Measurements from ENCODE around the gene OVCH2.
"Not testable (repeated sequence)": the region's sequence is repeated elsewhere in the genome, so short reads cannot be mapped to it uniquely, and the experiment has no call there.

Gene OVCH2, protein sequence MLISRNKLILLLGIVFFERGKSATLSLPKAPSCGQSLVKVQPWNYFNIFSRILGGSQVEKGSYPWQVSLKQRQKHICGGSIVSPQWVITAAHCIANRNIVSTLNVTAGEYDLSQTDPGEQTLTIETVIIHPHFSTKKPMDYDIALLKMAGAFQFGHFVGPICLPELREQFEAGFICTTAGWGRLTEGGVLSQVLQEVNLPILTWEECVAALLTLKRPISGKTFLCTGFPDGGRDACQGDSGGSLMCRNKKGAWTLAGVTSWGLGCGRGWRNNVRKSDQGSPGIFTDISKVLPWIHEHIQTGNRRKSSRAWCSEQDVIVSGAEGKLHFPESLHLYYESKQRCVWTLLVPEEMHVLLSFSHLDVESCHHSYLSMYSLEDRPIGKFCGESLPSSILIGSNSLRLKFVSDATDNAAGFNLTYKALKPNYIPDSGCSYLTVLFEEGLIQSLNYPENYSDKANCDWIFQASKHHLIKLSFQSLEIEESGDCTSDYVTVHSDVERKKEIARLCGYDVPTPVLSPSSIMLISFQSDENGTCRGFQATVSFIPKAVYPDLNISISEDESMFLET

DNA sequence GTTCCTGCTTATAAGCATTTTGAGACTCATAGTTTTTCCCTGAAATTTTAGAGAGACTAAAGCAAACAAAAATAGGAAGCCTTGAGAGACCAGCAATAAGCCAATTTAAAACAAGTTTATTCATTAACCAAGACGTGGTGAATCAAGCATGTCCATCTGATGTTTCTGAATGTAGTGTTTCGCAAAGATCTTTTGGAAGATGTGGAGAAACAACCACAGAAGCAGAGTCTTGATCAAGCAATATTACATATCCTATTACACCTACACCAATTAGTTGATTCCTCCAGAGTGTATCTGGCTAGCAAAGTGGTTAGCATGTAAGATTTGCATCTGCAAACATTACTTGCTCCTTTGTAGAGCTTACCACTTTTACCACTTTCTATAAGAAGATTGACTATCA is at the start of gene OVCH2:
TSS of gene OVCH2 (minus strand) at position 101 of the 400 bp plus-strand sequence. CDS start at position 18, 83 bp downstream.
- TF ChIP-seq, protein P1, sequence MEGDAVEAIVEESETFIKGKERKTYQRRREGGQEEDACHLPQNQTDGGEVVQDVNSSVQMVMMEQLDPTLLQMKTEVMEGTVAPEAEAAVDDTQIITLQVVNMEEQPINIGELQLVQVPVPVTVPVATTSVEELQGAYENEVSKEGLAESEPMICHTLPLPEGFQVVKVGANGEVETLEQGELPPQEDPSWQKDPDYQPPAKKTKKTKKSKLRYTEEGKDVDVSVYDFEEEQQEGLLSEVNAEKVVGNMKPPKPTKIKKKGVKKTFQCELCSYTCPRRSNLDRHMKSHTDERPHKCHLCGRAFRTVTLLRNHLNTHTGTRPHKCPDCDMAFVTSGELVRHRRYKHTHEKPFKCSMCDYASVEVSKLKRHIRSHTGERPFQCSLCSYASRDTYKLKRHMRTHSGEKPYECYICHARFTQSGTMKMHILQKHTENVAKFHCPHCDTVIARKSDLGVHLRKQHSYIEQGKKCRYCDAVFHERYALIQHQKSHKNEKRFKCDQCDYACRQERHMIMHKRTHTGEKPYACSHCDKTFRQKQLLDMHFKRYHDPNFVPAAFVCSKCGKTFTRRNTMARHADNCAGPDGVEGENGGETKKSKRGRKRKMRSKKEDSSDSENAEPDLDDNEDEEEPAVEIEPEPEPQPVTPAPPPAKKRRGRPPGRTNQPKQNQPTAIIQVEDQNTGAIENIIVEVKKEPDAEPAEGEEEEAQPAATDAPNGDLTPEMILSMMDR (IDR thresholded peaks at IDR 0.05; ENCODE audit: extremely low read depth, missing control alignments), result no peak
- DNase-seq (ENCODE audit: low spot score), result no peak

DNA sequence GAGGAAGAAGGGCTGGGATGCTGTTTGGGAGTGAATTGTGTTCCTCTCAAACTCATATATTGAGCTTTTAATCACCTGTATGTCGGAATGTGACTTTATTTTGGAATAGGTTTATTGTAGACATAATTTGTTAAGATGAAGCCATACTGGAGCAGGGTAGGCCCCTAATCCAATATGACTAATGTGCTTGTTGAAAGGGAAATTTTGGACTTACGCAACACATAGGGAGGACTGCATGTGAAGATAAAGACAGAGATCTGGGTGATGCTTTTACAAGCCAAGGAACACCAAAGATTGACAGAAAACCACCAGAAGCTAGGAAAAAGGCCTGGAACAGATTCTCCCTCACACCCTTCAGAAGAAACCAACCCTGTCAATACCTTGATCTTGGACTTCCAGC is 43.2 kb upstream of the OVCH2 start:
- TF ChIP-seq, protein P1 (IDR thresholded peaks at IDR 0.05; ENCODE audit: extremely low read depth, missing control alignments), result no peak
- DNase-seq (ENCODE audit: low spot score), result no peak

DNA sequence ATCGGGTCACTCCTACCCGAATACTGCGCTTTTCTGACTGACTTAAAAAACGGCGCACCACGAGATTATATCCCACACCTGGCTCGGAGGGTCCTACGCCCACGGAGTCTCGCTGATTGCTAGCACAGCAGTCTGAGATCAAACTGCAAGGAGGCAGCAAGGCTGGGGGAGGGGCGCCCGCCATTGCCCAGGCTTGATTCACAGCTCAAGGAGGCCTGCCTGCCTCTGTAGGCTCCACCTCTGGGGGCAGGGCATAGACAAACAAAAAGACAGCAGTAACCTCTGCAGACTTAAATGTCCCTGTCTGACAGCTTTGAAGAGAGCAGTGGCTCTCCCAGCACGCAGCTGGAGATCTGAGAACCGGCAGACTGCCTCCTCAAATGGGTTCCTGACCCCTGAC is 28.5 kb upstream of the OVCH2 start:
- DNase-seq (ENCODE audit: low spot score), result not testable (repeated sequence)

DNA sequence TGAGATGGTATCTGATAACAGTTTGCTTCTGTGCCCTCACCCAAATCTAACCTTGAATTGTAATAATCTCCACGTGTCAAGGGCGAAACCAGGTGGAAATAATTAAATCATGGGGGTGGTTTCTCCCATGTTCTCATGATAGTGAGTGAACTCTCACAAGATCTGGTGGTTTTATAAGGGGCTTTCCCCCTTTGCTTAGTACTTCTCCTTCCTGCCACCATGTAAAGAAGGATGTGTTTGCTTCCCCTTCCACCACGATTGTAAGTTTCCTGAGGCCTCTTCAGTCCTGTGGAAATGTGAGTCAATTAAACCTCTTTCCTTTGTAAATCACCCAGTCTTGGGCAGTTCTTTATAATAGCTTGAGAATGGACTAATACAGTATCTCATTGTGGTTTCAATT is 8.5 kb upstream of the OVCH2 start:
- TF ChIP-seq, protein P1 (IDR thresholded peaks at IDR 0.05; ENCODE audit: extremely low read depth, missing control alignments), result no peak
- DNase-seq (ENCODE audit: low spot score), result no peak

DNA sequence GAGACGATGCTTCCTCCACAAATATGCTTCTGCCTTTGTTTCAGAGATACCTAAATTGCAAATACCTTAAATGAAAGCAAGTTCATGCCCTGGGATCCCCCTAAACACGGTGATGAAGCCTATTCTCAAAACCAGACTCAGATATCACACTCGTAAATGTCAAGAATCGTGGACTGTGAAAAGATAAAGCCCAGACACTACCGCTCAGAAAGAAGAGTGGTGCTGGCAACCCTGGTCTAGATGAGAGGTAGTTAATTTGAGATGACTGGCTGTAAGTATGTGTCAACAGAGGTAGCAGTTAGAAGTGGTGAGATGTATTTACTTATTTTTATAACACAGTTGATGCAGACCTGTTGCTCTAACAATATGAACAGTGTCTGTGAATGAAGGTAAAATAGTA is 2.5 kb downstream of the OVCH2 start:
- TF ChIP-seq, protein P1 (IDR thresholded peaks at IDR 0.05; ENCODE audit: extremely low read depth, missing control alignments), result no peak

DNA sequence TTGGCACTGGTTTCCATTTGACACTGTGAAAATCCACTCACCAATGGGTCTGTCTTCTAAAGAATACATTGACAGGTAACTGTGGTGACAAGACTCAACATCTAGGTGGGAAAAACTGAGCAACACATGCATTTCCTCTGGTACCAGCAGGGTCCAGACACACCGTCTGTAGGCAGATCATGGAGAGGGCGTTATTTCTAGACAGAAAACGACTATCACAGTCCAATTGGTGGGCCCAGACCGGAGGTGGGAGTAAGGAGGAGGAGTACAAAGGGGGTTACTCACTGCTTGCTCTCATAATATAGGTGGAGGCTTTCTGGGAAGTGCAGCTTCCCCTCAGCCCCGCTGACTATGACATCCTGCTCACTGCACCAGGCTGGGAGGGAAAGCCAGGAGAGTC is 9.9 kb downstream of the OVCH2 start:
- TF ChIP-seq, protein P1 (IDR thresholded peaks at IDR 0.05; ENCODE audit: extremely low read depth, missing control alignments), result no peak
- no peak for DNase-seq (ENCODE audit: low spot score)

More for the DNA sequence above, 2.5 kb downstream of the OVCH2 start:
- DNase-seq (ENCODE audit: low spot score), result no peak

DNA sequence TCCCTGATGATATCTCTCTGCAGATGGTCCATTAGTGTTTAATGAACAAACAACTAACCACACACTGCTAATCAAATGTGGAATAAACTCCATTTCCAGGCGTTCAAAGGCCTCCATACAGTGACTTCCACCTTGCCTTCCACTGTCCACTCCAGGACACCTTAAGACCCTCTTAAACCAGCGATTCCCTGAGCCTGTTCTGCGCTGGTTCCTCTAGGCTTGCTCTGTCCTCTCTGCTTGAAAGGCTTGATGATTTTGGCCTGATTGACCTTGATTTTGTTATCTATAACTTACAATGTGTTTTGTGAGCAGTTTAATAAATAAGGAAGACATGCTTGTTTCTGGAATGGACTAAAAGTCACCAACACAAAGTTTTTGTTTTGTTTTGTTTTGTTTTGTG is 12.0 kb downstream of the OVCH2 start:
- TF ChIP-seq, protein P1 (IDR thresholded peaks at IDR 0.05; ENCODE audit: extremely low read depth, missing control alignments), result no peak
- no peak for DNase-seq (ENCODE audit: low spot score)
